ENCODE measurements around the gene ZNHIT1. TPM values are rescaled to one million over a fixed set of nuclear protein-coding genes. Genes with fewer than 3 reads are reported as not detected.

ZNHIT1 gene
- total and polyA plus RNA-seq, 2 of the 8 experiments (the other 6 are each of a cell fraction or from before 2014, with no cell fraction given), result 38.2 to 61.7 TPM

DNA sequence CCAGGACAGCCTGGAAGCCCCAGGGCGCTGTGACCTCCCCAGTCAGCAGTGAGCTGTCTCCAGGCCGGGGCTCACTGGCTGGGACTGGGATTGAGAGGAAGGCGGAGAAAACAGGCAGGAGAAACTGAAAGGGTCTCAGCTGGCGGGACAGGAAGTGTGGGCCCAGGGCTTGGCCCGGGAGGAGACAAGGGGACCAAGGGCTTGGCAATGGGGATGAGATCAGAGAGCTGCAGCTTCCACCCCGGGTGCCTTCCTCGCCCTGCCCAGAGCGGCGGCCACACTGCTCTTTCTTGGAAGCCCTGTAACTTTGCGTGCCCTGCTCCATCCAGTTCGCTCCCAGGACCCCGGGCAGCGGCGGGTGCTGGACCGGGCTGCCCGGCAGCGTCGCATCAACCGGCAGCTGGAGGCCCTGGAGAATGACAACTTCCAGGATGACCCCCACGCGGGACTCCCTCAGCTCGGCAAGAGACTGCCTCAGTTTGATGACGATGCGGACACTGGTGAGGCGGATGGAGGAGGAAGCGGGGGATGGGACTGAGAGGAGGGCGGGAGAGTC lies 4.4 kb downstream of the ZNHIT1 start (continued):
- TF ChIP-seq EP300 (IDR thresholded peaks at IDR 0.05; ENCODE audit: borderline replicate concordance in 1 of 2, low read depth in 2 of 2, low read length in 2 of 2) (no peak), ZNF274 (IDR thresholded peaks at IDR 0.05; ENCODE audit: borderline replicate concordance, extremely low read depth, low read length) (no peak)
